HPDE6-E6E7 (cell line): ENCODE measurements around the gene HSD11B1L.
A peak's percentile ranks its signal among the peaks of the same experiment; 100 is the strongest.
"Not testable (repeated sequence)": the region's sequence is repeated elsewhere in the genome, so short reads cannot be mapped to it uniquely, and the experiment has no call there.

Experiments
- DNase-seq: peaks from one replicate; pipeline ENCODE4 v3.0.0; 2011; ENCODE audit warnings: missing footprints; ENCODE audit errors: extremely low spot score

The HSD11B1L gene

GRCh38 chr19:5698635-5699422 is 18.0 kb downstream of the HSD11B1L start:
- no peak for DNase-seq

GRCh38 chr19:5700455-5701092 is 19.7 kb downstream of the HSD11B1L start:
- DNase-seq: no peak

DNA sequence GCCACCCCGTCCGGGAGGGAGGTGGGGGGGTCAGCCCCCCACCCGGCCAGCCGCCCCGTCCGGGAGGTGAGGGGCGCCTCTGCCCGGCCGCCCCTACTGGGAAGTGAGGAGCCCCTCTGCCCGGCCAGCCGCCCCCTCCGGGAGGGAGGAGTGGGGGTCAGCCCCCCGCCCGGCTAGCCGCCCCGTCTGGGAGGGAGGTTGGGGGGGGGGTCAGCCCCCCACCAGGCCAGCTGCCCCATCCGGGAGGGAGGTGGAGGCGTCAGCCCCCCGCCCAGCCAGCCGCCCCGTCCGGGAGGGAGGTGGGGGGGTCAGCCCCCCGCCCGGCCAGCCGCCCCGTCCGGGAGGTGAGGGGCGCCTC is 21.2 kb downstream of the HSD11B1L start:
- DNase-seq: not testable (repeated sequence)

DNA sequence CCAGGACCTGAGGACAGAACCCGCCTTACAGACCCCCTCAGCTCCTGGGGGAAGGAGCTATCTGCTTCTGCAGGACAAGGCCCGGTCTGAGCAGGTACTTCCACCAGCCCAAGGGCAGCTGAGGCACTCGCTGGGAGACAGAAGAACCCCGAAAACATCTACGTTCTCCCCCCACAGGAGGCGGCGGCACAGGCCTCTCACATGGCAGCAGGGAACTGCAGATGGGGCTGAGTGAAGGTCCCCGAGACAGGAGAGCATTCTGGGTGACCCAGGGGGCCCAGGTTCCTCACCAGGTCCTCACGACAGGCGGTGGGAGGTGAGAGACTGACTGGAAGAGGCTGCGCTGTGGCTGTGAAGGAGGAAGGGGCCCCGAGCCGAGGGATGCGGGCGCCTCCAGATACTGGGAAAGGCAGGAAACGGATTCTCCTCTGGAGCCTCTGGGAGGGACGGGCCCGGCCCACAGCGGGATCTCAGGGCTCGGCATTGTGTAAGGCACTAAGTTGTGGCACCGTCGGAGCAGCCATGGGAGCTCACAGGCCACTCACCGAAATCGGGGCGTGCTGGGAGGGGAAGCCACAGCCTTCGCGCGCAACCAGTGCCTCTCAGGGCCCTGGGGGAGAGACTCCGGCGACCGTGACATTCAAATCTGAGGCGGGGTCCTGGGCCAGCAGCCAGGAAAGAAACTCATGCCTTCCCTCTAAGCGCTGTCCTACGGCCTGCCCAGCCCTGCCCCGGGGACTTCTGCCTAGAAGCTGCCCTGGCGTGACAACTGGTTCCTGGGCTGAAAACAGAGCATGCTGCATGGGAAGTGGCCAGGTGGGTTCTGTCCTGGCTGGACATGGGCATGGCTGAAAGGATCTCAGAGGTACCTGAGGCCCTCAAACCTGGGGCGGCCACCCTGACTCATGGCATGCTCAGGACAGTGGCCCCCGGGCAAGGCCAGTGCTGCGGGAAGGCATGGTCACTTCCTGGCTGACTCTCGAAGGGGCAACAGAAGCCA is 23.3 kb downstream of the HSD11B1L start:
- no peak for DNase-seq

DNA sequence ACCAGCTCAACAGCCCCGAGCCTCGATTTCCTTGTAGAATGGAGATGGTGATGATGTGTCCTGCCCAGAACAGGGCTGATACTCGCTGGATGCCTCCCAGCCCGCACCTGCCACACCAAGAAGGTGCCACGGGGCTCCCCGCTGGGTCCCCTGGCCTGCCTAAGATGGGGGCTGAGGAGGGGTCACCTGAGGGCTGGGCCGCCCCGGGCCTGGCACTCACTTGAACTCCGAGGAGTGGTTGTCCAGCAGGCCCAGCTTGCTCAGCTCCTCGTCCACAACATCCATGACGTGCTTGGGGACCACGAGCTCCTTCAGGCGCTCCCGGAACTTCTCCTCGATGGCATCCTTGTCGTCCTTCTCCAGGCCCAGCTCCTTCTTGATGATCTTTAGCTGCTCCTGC is 24.7 kb downstream of the HSD11B1L start:
- DNase-seq: no peak

- DNase-seq: no peak
These were observed 26.2 kb downstream of the HSD11B1L start for GRCh38 chr19:5706876-5707573.

DNA sequence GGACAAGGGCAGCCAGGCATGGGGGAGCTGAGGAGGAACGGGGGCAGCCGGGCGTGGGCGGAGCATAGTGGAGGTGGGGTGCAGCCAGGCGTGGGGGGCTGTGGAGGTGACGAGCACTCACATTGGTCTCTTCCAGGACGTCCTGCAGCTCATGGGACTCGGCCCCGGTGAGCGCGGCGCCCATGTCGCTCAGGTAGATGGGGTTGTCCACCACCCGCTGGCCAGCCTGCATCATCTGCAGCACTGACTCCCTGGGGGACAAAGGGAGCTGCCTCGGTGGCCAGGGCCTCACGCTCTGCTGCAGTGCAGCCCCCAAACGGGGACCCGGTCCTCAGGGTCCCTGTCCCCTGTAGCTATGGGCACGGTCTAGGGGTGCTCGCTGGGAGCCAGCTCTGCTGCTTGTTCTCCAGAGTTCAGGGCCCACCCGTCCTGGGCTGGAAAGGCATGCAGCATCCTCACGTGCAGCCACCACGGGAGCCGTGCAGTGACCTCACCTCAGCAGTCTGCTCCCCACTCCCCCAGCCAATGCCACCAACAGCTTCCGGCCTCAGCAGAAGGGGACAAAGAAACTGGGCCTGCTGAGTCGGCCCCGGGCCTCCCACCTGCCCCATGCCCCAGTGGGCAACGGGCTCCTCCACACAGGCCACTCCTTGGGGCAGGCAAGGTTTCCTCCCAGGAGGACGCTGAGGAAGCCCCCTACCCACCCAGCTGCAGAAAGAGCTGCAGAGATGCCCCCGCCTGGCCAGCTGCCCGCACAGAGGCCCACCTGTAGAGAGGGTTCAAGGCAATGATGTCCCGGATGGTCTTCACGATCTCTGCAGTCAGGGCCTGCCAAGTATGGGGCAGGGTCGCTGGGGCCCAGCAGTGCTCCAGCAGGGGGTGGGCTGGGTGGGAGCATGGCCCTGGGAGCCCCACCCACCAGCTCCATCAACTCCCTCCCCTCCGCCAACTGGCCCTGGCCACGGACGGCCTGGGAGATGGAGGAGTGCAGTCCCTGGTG is 27.0 kb downstream of the HSD11B1L start:
- DNase-seq: no peak

DNA sequence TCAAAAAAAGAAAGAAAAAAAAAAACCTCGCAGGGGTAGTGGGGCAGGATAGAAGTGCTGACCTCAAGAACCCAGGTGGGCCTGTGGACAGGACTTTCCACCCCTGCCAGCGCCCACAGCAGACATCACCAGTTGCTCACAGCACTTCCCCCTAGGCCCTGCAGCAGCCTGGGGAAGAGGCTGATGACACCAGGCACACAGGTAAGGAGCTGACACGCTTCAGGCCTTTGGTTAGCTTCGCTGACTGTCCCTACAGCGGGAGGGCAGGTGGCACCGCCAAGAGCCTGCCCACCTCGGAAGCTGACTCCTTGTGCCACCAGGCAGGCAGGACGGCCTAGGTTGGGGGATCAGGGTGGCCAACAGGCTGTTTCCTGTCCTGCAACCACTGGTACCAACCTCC is 30.2 kb downstream of the HSD11B1L start:
- DNase-seq: no peak

- DNase-seq: no peak
These were observed 30.9 kb downstream of the HSD11B1L start for GRCh38 chr19:5711713-5712161.

GRCh38 chr19:5713228-5713627 is 32.4 kb downstream of the HSD11B1L start:
- DNase-seq: no peak

DNA sequence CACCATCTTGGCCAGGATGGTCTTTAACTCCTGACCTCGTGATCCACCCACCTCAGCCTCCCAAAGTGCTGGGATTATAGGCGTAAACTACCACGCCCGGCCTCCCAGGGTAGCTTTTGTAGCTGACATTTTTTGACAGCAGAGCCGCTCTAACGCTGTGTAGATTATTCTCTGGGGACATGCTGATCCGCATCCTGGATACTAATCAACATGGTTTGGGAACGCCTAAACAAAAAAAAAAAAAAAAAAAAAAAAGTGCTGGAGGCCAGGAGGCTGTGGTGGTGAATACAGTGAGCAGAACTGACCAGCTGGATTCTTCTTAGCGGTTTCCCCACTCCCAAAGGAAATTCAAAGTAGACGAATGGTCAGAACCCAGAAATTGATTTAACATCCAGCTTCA is 34.0 kb downstream of the HSD11B1L start:
- no peak for DNase-seq

DNA sequence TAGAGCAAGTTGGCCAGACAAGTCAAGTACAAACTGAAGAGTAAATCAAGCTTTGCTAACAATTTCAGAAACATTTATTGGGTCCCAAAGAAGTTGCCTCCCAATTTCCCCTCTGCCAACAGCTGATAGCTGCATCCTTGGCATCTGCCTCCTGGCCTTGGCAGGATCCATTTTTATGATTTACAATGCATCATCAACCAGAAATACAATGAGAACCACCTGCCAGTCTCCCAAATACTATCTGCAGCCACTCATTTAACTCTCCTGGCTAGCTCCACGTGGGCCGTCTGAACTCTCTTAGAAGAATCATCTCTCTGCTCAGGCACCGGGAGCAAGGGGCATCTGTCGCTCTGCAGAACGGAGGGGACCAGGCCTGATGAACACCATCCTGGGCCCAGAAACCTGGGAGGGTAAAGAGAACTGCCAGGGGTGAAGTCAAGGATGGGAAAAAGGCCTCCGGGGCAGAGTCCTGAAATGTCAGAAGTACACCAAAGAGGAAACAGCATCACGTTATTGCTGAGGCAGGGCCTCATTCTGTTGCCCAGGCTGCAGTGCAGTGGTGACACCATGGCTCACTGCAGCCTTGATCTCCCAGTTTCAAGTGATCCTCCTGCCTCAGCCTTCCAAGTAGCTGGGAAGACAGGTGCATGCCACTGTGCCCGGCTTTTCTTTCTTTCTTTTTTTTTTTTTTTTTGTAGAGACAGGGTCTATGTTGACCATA is 36.5 kb downstream of the HSD11B1L start:
- no peak for DNase-seq

DNA sequence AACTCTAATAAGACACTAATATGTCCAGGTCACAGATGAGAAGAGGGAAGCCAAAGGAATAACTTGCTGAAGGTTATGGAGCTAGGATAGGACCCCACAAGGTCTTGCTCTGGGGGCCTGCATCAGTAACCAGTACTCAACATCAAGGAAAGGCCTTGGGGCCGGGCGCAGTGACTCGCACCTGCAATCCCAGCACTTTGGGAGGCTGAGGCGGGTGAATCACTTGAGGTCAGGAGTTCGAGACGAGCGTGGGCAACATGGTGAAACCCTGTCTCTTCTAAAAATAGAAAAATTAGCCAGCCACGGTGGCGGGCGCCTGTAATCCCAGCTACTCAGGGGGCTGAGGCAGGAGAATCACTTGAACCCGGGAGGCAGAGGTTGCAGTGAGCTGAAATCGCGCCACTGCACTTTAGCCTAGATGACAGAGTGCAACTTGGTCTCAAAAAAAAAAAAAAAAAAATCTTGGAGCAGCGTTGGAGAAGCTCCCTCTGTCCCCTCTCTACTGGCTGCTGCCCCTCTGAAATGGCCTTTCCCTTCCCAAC is 37.3 kb downstream of the HSD11B1L start:
- no peak for DNase-seq

DNA sequence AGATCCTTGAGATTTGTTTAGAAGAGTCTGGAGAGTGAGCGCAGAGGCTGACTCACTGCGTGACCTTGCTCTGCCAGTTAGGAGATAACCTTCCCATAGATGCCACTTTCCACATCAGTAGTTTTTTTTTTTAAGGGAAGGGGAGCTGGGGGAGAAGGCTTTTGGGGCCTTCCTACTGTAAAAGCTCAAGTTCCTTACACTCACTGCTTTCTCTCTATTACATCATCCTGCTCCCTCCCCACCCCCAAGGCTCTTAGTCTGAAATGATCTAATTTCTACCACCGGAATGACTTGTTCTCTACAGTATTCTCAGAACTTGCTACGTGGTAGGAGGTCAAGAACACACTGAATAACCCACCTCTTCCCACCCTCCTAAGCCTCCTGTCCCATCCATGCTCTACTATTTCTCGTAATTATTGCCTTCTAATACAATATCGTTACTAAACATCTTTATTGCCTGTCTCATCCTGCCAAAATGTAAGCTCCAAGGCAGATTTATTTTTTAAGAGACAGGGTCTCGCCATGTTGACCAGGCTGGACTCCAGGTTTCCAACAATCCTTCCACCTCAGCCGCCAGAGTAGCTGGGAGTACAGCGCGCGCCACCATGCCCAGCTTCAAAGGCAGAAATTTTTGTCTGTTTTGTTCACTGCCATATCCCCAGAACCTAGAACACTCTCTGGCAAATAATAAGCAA is 37.9 kb downstream of the HSD11B1L start:
- peak; percentile 49 for DNase-seq

DNA sequence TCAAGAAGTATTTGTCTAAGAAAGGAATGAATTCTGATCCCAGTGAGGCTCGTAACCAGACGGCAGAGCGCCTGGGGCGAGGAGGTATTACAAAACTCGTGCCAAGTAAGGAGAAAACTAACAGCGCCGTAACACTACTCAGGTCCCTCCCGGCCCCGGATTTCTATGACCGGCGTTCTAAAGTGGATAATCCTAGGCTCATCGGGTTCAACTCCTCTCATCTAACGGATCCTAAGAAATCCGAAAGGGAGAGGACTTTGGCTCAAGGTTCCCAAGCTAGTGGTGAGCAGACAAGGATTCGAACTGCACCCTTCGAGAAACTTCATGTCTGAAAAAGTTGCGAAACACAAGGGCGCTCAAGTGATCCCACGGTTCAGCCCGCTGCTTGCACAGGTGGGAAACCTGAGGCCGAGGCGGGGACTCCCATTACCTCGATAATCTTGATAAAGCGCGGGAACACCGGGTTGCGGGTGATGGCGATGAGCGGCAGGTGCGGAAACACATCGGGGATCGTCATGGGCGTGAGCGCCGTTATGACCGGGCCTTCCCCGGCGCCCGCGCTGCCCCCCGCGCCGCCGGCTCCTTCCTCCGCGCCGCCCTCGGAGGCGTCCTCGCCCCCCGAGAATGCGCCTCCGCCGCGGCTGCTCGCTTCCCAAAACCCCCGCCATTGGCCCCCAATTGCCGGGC is 38.6 kb downstream of the HSD11B1L start:
- DNase-seq: no peak

DNA sequence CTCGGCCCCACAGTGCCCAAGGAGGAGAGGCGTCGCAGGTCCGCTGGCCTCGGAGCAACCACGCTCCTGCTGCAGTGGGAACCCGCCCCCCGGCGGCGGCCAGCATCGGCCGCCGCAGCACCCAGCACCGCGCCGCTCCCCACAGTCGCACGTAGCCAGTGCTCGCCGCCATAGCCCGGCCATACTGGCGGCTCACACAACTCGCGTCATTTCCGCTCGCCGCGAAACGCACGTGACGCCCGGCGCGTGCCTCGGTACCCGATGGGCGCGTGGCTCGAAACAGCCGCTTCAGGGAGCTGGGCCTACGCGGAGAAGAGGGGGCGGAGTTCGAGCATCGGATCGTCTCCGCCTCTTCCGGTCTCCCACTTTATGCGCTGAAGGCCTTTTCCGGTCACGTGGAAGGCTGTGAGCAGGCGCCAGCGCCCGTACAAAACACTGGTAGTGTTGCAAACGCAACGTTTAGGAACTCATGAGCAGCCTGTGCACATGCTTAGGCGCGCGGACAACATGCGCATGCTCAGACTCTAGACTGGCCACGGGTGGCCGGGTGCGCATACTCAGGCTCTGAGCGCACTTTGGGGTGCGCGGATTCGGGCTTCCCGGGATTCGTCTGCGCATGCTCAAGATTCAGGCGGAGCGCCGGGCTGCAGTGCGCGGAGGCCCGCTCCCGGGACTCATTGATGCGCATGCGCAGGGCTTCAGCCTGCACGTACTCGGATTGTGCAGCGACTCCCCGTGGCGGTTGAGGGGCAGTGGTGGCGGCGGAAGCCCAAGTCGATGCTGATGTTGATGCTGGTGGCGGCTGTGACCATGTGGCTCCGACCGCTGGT is 39.3 kb downstream of the HSD11B1L start, which contains the start of the genes CATSPERD and LONP1:
TSS of gene CATSPERD (plus strand) at position 677 of the 830 bp plus-strand sequence. CDS start at position 778, 101 bp downstream.
TSS of gene LONP1 (minus strand) at position 186 of the 830 bp plus-strand sequence. CDS start at position 172, 14 bp downstream.
- peak; percentile 100 for DNase-seq
